GM12865 (cell line): ENCODE measurements around the gene ALG3.
A peak's percentile ranks its signal among the peaks of the same experiment; 100 is the strongest.
"Not testable (repeated sequence)": the region's sequence is repeated elsewhere in the genome, so short reads cannot be mapped to it uniquely, and the experiment has no call there.

Experiments
- DNase-seq: peaks from one replicate; pipeline ENCODE4 v3.0.0; 2010; ENCODE audit warnings: low read depth
- H3K4me3 ChIP-seq: 2 replicates; pipeline ENCODE4 v1.5.1; 2011; ENCODE audit warnings: mild to moderate bottlenecking, low read depth, low read length, control low read depth
- CTCF ChIP-seq: IDR thresholded peaks from 2 replicates; pipeline ENCODE4 v1.5.1; 2011; ENCODE audit warnings: low read length, control low read depth, low read depth, inconsistent platforms; ENCODE audit not compliant: insufficient read depth; ENCODE audit errors: missing control alignments

The ALG3 gene

GRCh38 chr3:184272269-184272668 is 23.5 kb upstream of the ALG3 start:
- DNase-seq: no peak
- no peak overlapping the region for H3K4me3 ChIP-seq
- no peak for TF ChIP-seq CTCF

GRCh38 chr3:184267249-184267648 is 18.5 kb upstream of the ALG3 start:
- DNase-seq, H3K4me3 ChIP-seq: not testable (repeated sequence)

- TF ChIP-seq CTCF: no peak
- no peak overlapping the region for H3K4me3 ChIP-seq
- DNase-seq: no peak
Measured at GRCh38 chr3:184262764-184263179, 14.0 kb upstream of the ALG3 start.

GRCh38 chr3:184261854-184262763 is 13.3 kb upstream of the ALG3 start:
- H3K4me3 ChIP-seq: peak overlapping the region; percentile 54
- no peak for TF ChIP-seq CTCF
- peak; percentile 28 for DNase-seq

- DNase-seq: peak; percentile 46
- peak within 1 kb of the TSS; percentile 54 for H3K4me3 ChIP-seq
- TF ChIP-seq CTCF: no peak
Measured at GRCh38 chr3:184261270-184261853, 12.6 kb upstream of the ALG3 start, which contains the start of gene CAMK2N2. CAMK2N2 (minus strand) TSS chr3:184261553; CDS start chr3:184261285, 268 bp downstream.

- peak overlapping the region; percentile 50 for H3K4me3 ChIP-seq
- DNase-seq: no peak
- no peak for TF ChIP-seq CTCF
Measured at GRCh38 chr3:184260724-184261269, 12.0 kb upstream of the ALG3 start.
